CD4-positive, alpha-beta T cell treated with Interleukin-4 for 1 hour (primary cell): Measurements from ENCODE around the gene NCK1.
"Not testable (repeated sequence)": the region's sequence is repeated elsewhere in the genome, so short reads cannot be mapped to it uniquely, and the experiment has no call there.

Source experiments
- DNase-seq, 2 donors: peaks; one replicate each; pipeline ENCODE4 v3.0.0-alpha.2; 2020 to 2022

The NCK1 gene

DNA sequence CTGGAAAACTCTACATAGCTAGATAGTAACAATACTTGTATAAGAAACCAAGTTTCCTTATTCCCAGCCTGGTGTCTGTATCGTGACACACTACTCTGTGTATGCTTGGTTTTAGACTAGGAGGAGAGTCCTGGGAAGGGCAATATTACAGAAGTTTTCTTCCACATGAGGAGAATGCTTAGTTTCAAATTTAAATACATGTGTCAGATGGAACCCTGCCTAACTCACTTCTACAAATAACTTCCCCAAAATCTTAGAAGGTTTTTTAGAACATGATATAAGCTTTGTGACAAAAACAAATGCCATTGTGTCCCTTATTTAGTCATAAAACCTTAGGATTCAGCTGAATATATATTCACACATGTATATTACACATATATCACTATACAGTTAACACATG is 88.6 kb downstream of the NCK1 start:
- no peak for DNase-seq

DNA sequence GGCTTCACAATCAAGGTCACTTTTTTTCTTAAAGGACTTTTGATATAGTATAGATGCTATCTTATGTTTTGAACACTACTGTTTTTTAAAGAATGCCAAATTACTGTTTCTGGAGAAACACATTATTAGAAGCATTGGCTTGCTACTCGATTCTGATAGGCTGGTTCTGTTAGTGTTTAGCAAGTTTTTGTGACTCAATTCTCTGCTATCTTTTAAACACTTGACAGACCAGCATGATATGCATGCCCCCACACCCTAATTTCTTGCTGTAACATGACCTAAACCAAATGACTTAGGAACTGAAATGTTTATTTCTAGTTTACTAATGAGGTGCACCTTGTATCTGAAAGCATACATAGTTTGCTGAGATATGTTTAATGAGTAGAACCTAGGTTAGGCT is 90.3 kb downstream of the NCK1 start:
- DNase-seq = no peak

DNA sequence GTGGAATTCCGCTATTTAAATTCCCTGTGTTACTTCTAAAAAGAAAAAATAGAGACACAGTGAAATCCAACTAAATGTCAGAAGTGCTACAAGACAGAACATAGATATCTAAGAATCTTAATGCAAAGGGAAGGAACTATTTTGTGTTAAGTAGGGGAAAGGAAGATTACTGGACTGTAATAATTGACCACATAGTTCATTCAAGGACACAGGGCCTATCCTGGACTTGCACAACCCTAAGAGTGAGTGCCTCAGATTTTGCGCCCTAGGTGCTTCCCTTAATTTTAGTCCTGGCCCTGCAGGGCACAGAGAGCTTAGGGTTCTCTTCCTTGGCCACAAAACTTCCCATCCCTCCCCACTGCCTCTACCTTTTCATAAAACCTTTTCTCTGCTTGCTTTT is 92.2 kb downstream of the NCK1 start:
- DNase-seq = no peak

DNA sequence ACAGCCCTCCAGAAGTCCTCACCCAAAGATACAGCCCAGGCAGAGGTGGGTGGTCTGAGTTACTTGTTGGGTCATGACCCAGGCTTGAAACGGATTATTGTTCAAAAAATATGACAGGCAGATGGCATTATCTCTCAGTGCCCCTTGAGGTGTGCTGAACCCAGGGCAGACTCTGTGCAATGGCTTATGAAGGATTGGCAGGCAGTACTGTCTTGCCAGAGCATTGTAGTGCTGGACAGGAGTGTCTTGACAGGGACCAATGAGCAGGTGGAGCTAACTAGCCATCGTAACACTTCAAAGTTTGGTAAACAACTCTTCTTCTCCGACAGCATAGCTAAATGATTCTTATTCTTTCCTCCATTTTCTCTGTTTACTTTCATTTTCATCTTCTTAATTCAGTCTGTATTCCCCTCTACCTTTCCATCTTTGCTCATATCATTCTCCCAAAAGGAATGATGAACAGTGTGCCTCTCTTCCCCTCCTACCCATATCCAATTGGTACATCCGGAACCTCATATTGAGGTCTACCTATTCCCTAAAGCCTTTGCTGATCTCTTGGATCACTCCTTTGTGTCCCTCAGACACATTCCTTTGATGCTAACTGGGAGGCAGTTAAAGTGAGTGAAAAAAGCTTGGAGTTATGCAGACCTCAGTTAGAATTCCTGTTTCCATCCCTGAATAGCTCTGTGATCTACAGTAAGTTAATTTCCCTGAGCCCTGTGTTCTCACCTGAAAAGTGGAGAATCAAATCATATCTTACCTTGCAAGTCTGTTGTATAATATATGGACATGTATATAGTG is 93.2 kb downstream of the NCK1 start:
- no peak for DNase-seq

DNA sequence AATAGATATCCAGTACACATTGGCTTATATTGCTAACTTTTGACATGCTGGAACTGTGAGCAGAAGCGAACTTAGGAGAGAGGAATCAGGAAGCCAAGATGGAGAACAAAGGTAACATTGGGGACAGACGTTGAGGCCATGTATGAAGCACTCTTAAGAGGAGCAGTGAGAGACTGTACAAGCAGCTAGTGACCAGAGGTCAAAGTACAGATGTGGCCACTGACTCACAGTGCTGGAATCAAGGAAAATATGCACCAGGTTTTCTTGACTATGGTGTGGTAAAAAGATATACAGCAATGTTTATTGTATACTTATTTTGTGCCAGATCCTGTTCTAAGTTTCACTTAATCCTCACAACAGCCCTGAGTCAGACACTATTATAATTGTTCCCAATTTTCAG is 93.8 kb downstream of the NCK1 start:
- DNase-seq = no peak

DNA sequence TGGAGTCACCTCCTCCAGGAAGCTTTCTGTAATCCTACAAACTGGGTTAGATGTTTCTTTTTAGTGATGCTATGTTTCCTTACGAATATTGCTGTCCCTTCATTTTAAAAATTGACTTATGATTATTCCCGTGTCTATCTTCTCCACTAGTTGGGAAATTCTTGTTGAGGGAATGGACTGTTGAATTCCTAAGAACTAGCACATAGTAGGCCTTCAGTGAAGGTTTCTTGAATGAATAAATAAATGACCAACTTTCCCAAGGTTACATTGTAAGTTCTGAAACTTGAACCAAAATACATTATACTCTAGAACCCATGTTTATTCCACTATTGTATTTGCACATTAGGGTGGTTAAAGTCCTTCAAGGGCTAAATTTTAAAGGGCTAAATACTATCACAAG is 95.0 kb downstream of the NCK1 start:
- no peak for DNase-seq

DNA sequence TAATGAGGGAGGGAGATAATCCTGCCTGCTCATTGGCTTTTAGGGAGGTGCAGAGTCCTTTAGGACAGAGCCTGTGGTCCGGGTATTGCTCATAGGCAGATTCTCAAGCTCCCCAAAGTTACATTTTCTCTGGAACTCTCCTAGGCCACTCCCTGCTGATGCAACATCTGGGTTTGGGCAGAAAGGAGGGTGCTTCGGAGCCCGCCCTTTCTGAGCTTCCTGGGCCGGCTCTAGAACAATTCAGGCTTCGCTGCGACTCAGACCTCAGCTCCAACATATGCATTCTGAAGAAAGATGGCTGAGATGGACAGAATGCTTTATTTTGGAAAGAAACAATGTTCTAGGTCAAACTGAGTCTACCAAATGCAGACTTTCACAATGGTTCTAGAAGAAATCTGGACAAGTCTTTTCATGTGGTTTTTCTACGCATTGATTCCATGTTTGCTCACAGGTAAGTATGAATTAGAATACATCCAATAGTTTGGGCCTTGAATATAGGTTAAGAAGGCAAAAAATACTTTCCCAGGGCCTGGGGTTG is 95.8 kb downstream of the NCK1 start, which contains the start of gene IL20RB:
Gene IL20RB (plus strand): TSS at position 233 of the 538 bp plus-strand sequence. CDS start 131 bp downstream, at position 364.
- DNase-seq = no peak

DNA sequence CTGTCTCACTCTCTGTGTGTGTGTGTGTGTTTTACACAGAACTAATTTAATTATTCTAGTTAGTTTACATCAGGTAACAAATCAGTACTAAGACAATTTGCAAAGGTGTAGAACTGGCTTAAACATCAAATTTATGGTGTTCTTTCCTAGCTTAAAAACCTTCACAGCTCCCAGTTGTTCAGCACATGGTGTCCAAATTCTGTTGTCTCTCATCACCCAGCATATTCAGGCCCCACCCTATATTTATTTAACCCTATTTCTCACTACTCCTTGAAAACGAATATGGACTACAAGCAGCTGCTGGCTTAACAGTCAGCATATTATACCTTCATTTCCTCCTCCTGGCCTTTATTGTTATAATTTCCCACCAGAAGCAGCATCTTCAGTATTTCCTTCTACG is 96.9 kb downstream of the NCK1 start:
- DNase-seq = no peak

DNA sequence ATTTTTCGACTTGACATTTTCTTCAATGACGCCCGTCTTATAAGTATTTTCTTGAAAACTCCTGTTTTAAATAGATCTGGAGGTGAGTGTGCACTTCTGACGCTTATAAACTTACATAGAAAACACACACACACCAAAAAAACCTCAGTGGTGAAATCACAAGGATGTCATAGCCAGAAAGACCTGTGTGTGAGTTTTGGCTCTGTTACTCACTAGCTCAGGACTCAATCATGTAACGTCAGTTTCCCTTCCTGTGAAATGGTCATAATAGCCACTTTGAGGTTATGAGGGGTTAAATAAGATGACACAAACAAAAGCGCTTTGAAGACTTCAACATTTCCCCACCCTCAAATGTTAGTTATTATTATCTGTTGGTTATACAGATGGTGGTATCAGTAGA is 97.6 kb downstream of the NCK1 start:
- no peak for DNase-seq

DNA sequence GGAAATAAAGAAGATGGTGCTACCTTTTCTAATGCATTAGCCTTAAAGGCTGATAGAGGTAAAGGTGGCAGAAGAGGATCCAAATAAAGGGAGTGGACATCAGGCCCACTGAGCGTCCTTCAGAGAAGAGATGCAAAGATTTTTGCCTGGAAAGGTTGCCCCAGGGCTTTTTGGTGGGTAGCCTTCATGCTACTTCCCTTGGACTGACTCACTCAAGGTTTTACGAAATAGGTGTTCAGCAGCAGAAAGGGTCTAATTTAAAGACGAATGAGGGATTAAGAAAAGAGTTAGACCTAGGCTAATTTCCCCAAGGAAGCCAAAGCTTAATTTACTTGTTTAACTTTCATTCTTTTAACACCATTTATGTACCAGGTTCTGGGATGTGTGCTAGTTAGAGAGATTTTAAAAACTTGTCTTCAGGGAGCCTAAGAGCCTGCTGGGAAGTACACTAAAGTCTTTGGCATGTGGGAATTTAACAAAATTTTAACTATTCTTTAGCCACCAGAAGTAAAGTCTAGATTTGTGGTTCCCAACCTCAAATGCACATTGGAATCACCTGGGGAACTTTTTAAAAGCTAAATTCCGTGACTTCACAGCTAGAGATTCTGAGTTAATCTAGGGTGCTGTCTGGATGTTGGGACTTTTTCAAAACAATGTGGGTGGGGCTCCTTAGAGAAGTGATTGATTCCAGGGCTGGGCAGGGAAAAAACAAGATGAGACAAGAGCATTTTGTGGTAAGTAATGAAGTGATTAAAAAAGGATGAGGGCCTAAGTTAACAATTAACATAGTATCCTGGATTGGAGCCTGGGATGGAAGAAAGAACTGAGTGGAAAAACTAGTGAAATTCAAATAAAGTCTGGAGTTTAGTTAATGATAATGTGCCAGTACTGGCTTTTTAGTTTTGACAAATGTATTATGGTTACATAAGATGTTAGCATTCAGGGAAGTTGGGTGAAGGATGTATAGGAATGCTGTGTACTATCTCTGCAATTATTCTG is 99.1 kb downstream of the NCK1 start:
- DNase-seq = no peak

DNA sequence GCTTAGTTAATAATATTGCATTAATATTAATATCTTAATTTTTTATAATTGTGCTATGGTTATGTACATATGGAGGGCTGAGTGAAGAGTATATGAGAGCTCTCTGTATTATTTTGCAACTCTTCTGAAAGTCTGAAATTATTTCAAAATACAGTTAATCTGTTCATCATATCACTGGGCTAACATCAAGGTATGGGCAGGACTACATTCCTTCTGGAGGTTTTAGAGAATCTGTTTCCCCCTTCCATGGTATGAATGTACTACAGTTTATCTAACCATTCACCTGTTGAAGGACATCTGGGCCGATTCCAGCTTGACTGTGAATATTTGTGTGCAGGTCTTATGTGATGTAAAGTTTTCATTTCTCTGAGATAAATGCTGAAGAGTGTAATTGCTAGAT is 100.9 kb downstream of the NCK1 start:
- DNase-seq = no peak

DNA sequence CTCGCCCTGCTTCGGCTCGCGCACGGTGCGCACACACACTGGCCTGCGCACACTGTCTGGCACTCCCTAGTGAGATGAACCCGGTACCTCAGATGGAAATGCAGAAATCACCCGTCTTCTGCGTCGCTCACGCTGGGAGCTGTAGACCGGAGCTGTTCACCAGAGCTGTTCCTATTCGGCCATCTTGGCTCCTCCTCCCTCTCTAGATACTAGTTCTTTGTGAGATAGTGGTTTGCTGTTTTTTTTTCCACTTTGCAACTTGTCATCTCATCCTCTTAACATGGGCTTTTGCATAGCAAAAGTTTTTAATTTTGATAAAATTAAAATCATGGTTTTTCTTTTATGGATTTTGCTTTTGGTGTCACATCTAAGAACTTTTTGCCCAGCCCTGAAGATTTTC is 107.5 kb downstream of the NCK1 start:
- not testable (repeated sequence) for DNase-seq

DNA sequence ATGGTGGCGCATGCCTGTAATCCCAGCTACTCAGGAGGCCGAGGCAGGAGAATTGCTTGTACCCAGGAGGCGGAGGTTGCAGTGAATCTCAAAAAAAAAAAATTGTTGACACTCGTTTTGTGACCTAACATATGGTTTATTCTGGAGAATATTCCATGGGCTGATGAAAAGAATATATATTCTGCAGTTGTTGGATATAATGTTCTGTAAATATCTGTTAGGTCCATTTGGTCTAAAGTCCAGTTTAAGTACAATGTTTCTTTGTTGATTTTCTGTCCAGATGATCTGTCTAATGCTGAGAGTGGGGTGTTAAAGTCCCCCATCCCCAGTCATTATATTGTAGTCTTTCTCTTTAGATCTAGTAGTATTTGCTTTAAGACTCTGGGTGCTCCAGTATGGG is 111.3 kb downstream of the NCK1 start:
- DNase-seq = no peak

DNA sequence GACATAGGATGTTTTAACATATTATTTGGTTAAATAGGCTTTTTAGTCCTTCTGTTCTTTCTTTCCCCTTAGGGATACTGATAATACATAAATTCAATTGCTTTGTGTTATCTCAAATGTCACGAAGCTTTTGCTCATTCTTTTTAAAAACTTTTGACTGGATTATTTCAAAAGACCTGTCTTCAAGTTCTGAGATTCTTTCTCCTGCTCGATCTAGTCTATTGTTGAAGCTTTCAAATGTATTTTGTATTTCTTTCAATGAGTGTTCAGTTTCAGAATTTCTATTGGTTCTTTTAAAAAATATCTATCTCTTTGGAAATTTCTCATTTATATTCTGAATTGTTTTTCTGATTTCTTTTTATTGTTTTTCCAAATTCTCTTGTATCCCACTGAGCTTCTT is 112.7 kb downstream of the NCK1 start:
- no peak for DNase-seq

DNA sequence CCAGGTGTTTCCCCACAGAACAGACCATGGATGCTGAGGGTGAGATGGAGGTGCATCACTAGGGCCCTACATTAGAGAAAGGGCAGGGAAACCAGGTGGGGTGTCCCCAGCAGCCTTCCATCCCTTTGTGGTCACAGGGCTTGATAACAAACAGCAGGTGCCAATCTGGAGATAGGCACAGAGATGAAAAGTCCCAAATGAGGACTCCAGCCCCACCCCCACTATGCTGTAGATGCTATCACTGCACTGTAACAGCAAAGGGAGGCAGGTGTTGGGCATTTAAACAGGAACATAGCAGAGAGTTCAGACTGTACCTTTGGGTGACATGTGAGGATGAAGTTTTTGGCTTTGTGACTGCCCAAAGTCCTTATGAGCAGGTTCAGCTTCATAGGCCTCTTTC is 117.2 kb downstream of the NCK1 start:
- no peak for DNase-seq

DNA sequence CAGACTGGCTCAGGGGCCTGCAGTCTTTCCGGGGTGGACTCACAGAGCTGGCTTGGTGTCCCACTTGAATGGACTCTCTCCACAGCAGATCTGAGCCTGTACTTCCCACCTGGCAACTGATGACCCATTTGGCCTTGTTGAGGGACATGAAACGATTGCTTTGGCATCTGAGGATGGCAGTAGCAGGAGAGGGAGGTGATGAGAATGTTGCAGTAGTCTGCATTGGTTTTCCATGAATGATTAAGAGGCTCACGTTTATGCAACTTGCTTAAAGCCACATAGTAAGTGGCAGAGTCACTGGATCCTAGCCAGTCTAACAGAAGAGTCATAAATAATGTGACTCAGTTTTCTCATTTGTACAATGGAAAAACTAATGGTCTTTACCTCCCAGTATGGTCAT is 117.7 kb downstream of the NCK1 start:
- DNase-seq = no peak

DNA sequence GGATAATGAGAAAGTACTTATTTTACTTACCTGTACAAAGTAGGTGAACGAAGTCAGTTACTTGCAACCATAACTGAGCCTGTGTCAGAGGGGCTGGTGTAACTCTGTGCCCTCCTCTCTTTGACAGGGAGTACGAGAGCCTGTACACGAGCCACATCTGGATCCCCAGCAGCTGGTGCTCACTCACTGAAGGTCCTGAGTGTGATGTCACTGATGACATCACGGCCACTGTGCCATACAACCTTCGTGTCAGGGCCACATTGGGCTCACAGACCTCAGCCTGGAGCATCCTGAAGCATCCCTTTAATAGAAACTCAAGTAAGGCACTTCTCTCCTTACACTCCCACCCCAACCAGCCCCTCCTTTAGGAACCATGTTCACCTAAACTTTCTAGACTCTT is 120.0 kb downstream of the NCK1 start:
- DNase-seq = no peak

DNA sequence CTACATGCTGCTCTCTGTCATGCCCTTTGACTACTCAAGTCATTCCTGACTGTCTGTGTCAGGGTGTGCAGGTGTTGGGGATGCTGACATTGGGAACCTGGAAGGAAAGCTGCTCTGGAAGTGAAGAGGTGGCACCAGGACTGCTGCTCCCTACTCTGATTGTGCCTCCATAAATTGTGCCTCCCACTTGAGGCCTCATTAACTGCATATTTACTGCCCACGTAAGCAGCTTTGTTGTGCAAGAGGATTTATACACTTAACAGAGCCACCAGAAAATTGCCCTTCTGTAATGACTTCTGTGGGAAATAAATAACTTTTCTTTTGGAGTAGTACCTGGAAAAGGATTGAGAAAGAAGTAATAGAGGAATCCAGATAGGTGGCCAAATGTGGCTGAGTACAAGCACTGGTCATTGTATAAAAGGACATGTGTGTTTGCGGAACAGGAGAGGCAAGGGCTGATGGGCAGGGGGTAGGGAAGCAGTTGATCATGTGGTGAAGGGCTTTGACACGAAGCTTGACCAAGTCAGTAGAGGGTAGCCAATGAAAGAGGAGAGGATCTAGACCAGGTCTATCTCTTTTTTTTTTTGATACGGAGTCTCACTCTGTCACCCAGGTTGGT is 120.6 kb downstream of the NCK1 start:
- no peak for DNase-seq

DNA sequence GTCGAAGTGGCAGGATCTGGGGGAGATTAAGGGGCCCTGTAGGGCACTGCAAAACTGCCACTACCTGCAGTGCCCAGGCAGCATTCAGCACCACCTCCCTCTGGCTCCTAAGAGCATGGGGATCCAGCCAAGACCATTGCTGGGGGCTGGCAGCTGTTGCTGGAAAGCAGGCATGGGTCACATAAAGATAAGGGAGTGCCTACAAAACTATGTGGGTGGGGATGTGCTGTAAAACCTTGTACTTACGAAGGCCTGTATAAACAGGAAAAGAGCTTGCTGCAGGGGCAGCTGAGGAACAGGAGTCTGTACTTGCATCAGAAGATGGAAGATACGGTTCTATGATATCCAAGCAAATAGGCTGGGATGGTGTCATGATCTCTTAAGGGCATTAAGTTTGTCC is 122.8 kb downstream of the NCK1 start:
- no peak for DNase-seq

DNA sequence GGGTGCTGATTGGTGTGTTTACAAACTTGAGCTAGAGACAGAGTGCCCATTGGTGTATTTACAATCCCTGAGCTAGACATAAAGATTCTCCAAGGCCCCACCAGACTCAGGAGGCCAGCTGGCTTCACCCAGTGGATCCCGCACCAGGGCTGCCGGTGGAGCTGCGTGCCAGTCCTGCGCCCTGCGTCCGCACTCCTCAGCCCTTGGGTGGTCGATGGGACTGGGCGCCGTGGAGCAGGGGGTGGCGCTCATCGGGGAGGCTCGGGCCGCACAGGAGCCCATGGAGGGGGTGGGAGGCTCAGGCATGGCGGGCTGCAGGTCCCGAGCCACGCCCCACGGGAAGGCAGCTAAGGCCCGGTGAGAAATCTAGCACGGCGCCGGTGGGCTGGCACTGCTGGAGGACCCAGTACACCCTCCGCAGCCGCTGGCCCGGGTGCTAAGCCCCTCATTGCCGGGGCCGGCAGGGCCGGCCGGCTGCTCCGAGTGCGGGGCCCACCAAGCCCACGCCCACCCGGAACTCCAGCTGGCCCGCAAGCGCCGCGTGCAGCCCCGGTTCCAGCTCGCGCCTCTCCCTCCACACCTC is 125.5 kb downstream of the NCK1 start:
- DNase-seq = not testable (repeated sequence)

DNA sequence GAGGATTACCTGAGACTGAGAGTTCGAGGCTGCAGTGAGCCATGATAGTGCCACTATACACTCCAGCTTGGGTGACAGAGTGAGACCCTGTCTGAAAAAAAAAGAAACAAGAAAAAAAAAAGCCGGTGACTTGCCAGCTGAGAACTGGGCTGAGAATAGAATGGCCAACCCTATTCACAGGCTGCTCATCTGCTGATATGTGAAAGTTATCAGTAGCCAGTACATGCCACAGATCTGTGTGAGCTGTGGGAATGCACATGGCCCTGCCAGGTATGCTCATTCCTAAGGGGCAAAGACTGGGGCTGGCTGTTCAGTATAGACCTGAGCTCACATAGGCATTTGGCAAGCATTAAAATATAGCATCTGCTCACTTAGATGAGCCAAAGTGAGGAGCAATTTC is 126.6 kb downstream of the NCK1 start:
- no peak for DNase-seq

DNA sequence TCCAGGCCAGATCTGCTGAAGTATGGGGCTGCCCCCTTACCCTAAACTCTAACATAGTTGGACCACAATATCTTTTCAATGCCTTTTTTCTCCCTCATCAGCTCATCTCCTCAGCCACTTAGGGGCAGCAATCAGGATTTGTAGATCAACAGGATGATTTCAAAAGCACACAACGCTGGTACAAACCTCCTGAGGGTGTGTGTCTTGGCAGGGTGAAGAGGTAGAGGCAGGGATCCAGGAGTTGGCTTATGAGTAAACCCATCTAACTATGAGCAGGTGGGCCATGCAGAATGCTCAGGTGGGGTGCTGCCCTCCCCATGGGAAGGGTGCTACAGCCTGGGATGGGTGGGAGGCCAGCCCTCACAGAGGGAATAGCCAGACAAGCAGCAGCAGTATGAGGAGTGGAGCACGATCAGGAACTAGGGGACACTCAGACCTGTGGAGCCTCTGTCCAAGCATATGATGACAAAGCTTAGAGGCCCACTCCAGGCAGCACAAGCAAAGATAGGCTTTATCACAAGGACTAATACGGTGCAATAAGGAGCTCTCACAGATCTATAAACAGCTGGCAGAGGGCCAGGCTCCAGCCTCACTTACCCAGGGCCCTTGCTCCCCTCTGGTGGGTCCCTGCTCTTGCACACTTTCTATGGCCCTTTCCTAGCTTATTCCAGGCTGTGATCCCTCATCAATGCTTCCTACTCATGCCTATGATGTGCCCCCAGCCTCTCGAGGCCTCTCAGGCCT is 127.9 kb downstream of the NCK1 start:
- DNase-seq = no peak
